Measurements from ENCODE around the gene GGT5. TPM values are rescaled to one million over a fixed set of nuclear protein-coding genes. Genes with fewer than 3 reads are reported as not detected.
"Not testable (repeated sequence)": the region's sequence is repeated elsewhere in the genome, so short reads cannot be mapped to it uniquely, and the experiment has no call there.

GGT5 gene
- total RNA-seq, 2 experiments from 2014 or later: not detected

DNA sequence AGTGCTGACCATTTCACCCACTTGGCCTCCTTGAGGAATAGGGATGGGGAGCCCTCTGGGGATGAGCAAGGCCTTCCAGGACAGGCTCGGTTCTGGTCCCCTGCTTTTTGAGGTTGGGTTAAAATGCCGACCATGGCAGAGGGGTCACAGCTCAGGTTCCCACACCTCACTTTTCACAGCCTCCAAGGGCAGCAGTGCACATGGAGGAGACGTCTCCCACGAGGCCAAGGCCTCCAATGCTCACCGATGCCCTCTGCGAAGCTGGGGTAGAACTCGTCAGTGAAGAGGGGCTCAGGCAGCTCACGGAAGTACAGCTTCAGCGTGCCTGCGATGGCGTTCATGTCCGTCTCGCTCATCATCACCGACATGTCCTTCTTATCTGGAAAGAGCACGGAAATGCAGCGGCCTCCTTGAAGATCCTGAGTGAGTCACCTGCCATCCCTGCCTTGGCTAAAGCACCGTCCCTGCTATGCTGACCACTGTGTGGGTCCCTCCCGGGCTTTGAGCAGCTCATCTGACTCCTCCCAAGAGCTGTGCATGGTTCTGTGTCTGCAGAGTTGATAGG, 17.4 kb upstream of the GGT5 start:
- H3K4me1 ChIP-seq (ENCODE audit: insufficient read depth, low read length); H3K4me3 ChIP-seq (ENCODE audit: low read length); H3K4me1 Mint-ChIP-seq (ENCODE audit: low read depth); intact Hi-C loops (cut with DNase I, micrococcal nuclease); H3K4me3 Mint-ChIP-seq; ATAC-seq (ENCODE audit: poor library complexity); H3K9me3 ChIP-seq (ENCODE audit: control insufficient read depth in 1 of 2, insufficient read depth in 1 of 2, low read length in 2 of 2); CTCF ChIA-PET; H3K36me3 Mint-ChIP-seq (ENCODE audit: low read depth); H3K27me3 ChIP-seq (ENCODE audit: control insufficient read depth in 1 of 2, insufficient read depth in 2 of 2, low read length in 2 of 2); H3K36me3 ChIP-seq (ENCODE audit: insufficient read depth, low read length); H3K9me3 Mint-ChIP-seq; H3K27ac Mint-ChIP-seq; H3K27me3 Mint-ChIP-seq; DNase-seq; H3K27ac ChIP-seq (ENCODE audit: low read depth in 1 of 2, low read length in 2 of 2); POLR2A ChIA-PET: not testable (repeated sequence)

GRCh38 chr22:24259459-24259858, 14.6 kb upstream of the GGT5 start:
- H3K9me3 Mint-ChIP-seq; POLR2A ChIA-PET; H3K27me3 ChIP-seq (ENCODE audit: control insufficient read depth in 1 of 2, insufficient read depth in 2 of 2, low read length in 2 of 2); H3K4me3 ChIP-seq (ENCODE audit: low read length); H3K4me1 ChIP-seq (ENCODE audit: insufficient read depth, low read length); H3K27ac ChIP-seq (ENCODE audit: low read depth in 1 of 2, low read length in 2 of 2); H3K36me3 ChIP-seq (ENCODE audit: insufficient read depth, low read length); H3K4me3 Mint-ChIP-seq; H3K27me3 Mint-ChIP-seq; H3K27ac Mint-ChIP-seq; H3K9me3 ChIP-seq (ENCODE audit: control insufficient read depth in 1 of 2, insufficient read depth in 1 of 2, low read length in 2 of 2); CTCF ChIA-PET; intact Hi-C loops (cut with DNase I, micrococcal nuclease); H3K4me1 Mint-ChIP-seq (ENCODE audit: low read depth); H3K36me3 Mint-ChIP-seq (ENCODE audit: low read depth): not testable (repeated sequence)
- peak; percentile 29 for TF ChIP-seq CTCF (IDR thresholded peaks at IDR 0.05)
- DNase-seq: peak; percentile 49 to 82 (median 60)
- ATAC-seq (ENCODE audit: poor library complexity): peak; percentile 59

DNA sequence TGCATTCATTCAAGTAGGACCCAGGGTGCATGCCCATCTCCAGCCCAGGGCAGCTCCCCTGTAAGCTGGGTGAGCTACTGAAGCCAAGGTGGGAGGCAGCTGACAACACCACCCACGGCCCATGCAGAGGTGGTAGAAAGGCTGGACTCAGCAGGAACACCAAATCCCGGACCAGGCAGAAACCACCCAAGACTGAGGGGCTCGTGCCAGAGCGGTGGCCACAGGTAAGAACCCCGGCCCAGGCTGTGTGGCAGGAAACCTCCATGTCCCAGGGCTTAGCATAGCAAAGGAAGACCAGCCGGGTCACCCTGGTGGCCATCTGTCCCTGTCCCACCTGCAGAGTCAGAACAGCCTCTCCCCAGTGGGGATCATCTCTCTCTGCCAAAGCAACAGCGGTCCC, 11.9 kb upstream of the GGT5 start:
- H3K36me3 Mint-ChIP-seq (ENCODE audit: low read depth); CTCF ChIA-PET: not testable (repeated sequence)

DNA sequence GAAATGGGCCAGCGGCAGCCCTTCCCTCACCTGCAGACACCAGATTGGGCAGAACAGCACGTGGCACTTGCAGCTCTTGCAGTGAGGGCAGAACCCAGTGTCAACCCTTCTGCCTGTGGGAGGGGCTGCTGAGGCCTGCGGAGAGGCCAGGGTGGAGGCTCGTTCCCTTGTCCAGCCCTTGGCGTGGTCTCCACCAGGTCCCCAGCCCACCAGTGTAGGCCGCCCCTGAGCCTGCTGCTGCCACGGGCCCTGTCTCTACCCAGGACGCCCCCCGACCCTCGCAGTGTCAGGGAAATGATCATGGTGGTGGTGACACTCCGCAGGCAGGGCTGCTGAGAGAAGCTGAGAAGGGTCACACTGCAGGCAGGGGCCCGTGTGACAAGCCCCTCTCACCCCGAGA, 11.3 kb upstream of the GGT5 start:
- ATAC-seq (ENCODE audit: poor library complexity); H3K4me1 ChIP-seq (ENCODE audit: insufficient read depth, low read length); H3K9me3 Mint-ChIP-seq; H3K4me3 Mint-ChIP-seq; H3K27me3 Mint-ChIP-seq; H3K9me3 ChIP-seq (ENCODE audit: control insufficient read depth in 1 of 2, insufficient read depth in 1 of 2, low read length in 2 of 2); DNase-seq; H3K36me3 ChIP-seq (ENCODE audit: insufficient read depth, low read length); H3K27ac ChIP-seq (ENCODE audit: low read depth in 1 of 2, low read length in 2 of 2); H3K27ac Mint-ChIP-seq; H3K4me3 ChIP-seq (ENCODE audit: low read length); intact Hi-C loops (cut with DNase I, micrococcal nuclease); H3K27me3 ChIP-seq (ENCODE audit: control insufficient read depth in 1 of 2, insufficient read depth in 2 of 2, low read length in 2 of 2); POLR2A ChIA-PET; H3K36me3 Mint-ChIP-seq (ENCODE audit: low read depth); CTCF ChIA-PET; H3K4me1 Mint-ChIP-seq (ENCODE audit: low read depth): not testable (repeated sequence)

More for the DNA sequence above, 11.9 kb upstream of the GGT5 start:
- H3K4me1 Mint-ChIP-seq (ENCODE audit: low read depth); H3K27me3 ChIP-seq (ENCODE audit: control insufficient read depth in 1 of 2, insufficient read depth in 2 of 2, low read length in 2 of 2); H3K27ac Mint-ChIP-seq; intact Hi-C loops (cut with DNase I, micrococcal nuclease); H3K4me3 Mint-ChIP-seq; H3K4me1 ChIP-seq (ENCODE audit: insufficient read depth, low read length); H3K4me3 ChIP-seq (ENCODE audit: low read length); H3K9me3 Mint-ChIP-seq; H3K9me3 ChIP-seq (ENCODE audit: control insufficient read depth in 1 of 2, insufficient read depth in 1 of 2, low read length in 2 of 2); POLR2A ChIA-PET; H3K36me3 ChIP-seq (ENCODE audit: insufficient read depth, low read length); H3K27ac ChIP-seq (ENCODE audit: low read depth in 1 of 2, low read length in 2 of 2); ATAC-seq (ENCODE audit: poor library complexity); DNase-seq; H3K27me3 Mint-ChIP-seq: not testable (repeated sequence)

DNA sequence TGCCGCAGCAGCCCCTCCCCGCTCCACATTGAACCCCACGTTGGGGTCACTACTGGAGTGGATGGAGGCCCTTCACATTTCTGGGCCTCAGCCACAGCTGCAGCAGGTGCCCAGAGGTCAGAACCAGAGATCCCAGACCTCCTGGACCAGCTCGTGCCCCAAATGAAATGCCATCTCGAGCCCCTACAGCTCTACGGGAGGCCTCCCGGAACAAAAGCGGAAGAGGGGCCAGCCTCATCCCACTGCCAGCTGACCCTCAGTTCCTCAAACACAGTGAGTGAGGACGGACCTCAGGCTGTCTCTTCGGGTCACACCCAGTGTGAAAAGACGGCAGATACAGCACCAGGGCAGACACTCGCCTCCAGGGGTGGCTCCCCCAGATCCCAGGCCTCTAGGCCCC, 8.2 kb upstream of the GGT5 start:
- H3K36me3 Mint-ChIP-seq (ENCODE audit: low read depth); H3K4me1 ChIP-seq (ENCODE audit: insufficient read depth, low read length); intact Hi-C loops (cut with DNase I, micrococcal nuclease); H3K4me3 Mint-ChIP-seq; H3K9me3 ChIP-seq (ENCODE audit: control insufficient read depth in 1 of 2, insufficient read depth in 1 of 2, low read length in 2 of 2); ATAC-seq (ENCODE audit: poor library complexity); H3K36me3 ChIP-seq (ENCODE audit: insufficient read depth, low read length); H3K4me1 Mint-ChIP-seq (ENCODE audit: low read depth); H3K4me3 ChIP-seq (ENCODE audit: low read length); H3K27me3 Mint-ChIP-seq; H3K9me3 Mint-ChIP-seq; H3K27ac ChIP-seq (ENCODE audit: low read depth in 1 of 2, low read length in 2 of 2); CTCF ChIA-PET; H3K27me3 ChIP-seq (ENCODE audit: control insufficient read depth in 1 of 2, insufficient read depth in 2 of 2, low read length in 2 of 2); DNase-seq; H3K27ac Mint-ChIP-seq; POLR2A ChIA-PET: not testable (repeated sequence)

- H3K9me3 Mint-ChIP-seq; POLR2A ChIA-PET; H3K36me3 Mint-ChIP-seq (ENCODE audit: low read depth); DNase-seq; CTCF ChIA-PET; ATAC-seq (ENCODE audit: poor library complexity); H3K4me3 ChIP-seq (ENCODE audit: low read length); H3K36me3 ChIP-seq (ENCODE audit: insufficient read depth, low read length); H3K4me1 ChIP-seq (ENCODE audit: insufficient read depth, low read length); intact Hi-C loops (cut with DNase I, micrococcal nuclease); H3K27me3 Mint-ChIP-seq; H3K4me1 Mint-ChIP-seq (ENCODE audit: low read depth); H3K27me3 ChIP-seq (ENCODE audit: control insufficient read depth in 1 of 2, insufficient read depth in 2 of 2, low read length in 2 of 2); H3K4me3 Mint-ChIP-seq; H3K27ac Mint-ChIP-seq; H3K27ac ChIP-seq (ENCODE audit: low read depth in 1 of 2, low read length in 2 of 2); H3K9me3 ChIP-seq (ENCODE audit: control insufficient read depth in 1 of 2, insufficient read depth in 1 of 2, low read length in 2 of 2): not testable (repeated sequence)
Observed at GRCh38 chr22:24251286-24251685, 6.4 kb upstream of the GGT5 start.

- H3K27ac ChIP-seq (ENCODE audit: low read depth in 1 of 2, low read length in 2 of 2); H3K27ac Mint-ChIP-seq; H3K9me3 Mint-ChIP-seq; H3K36me3 ChIP-seq (ENCODE audit: insufficient read depth, low read length); POLR2A ChIA-PET; H3K36me3 Mint-ChIP-seq (ENCODE audit: low read depth); H3K9me3 ChIP-seq (ENCODE audit: control insufficient read depth in 1 of 2, insufficient read depth in 1 of 2, low read length in 2 of 2); H3K4me3 Mint-ChIP-seq; H3K4me3 ChIP-seq (ENCODE audit: low read length); DNase-seq; H3K27me3 ChIP-seq (ENCODE audit: control insufficient read depth in 1 of 2, insufficient read depth in 2 of 2, low read length in 2 of 2); H3K27me3 Mint-ChIP-seq; CTCF ChIA-PET; H3K4me1 ChIP-seq (ENCODE audit: insufficient read depth, low read length); ATAC-seq (ENCODE audit: poor library complexity); H3K4me1 Mint-ChIP-seq (ENCODE audit: low read depth): not testable (repeated sequence)
- intact Hi-C loops (cut with DNase I, micrococcal nuclease): loop anchor here (5.0 to 10.0 kb wide), 2 partner anchors 65 to 117 kb away; partner anchors contain the start of gene SUSD2 (in 1 of the 2)
Observed at GRCh38 chr22:24249413-24249812, 4.5 kb upstream of the GGT5 start.

Data from CD4-positive, alpha-beta T cell (primary cell).